ENCODE data around the gene TMEM204.

GRCh38 chr16:1537763-1538289 is 4.4 kb downstream of the TMEM204 start:
- TF ChIP-seq EP300 (IDR thresholded peaks at IDR 0.05) (no peak), CTCF (IDR thresholded peaks at IDR 0.05) (no peak), POLR2A (IDR thresholded peaks at IDR 0.05) (no peak)
